Glutamatergic neuron (in vitro differentiated cells): Measurements from ENCODE around the gene POC5. TPM values are rescaled to one million over a fixed set of nuclear protein-coding genes. Genes with fewer than 3 reads are reported as not detected.
"Not testable (repeated sequence)": the region's sequence is repeated elsewhere in the genome, so short reads cannot be mapped to it uniquely, and the experiment has no call there.

Source experiments
- DNase-seq: peaks from one replicate; pipeline ENCODE4 v3.0.0; 2022
- H3K27ac Mint-ChIP-seq: one replicate; pipeline ENCODE4 v1.8.0; 2020; ENCODE audit warnings: mild to moderate bottlenecking, mixed read lengths, inconsistent platforms; ENCODE audit not compliant: unreplicated experiment
- H3K27me3 Mint-ChIP-seq: one replicate; pipeline ENCODE4 v1.8.0; 2020; ENCODE audit warnings: mild to moderate bottlenecking, moderate library complexity, mixed read lengths, inconsistent platforms; ENCODE audit not compliant: unreplicated experiment
- H3K36me3 Mint-ChIP-seq: one replicate; pipeline ENCODE4 v1.8.0; 2020; ENCODE audit warnings: mild to moderate bottlenecking, mixed read lengths, inconsistent platforms; ENCODE audit not compliant: unreplicated experiment
- H3K4me1 Mint-ChIP-seq: one replicate; pipeline ENCODE4 v1.8.0; 2020; ENCODE audit warnings: mild to moderate bottlenecking, low read depth, mixed read lengths, inconsistent platforms; ENCODE audit not compliant: unreplicated experiment
- H3K4me3 Mint-ChIP-seq: one replicate; pipeline ENCODE4 v1.8.0; 2020; ENCODE audit warnings: mild to moderate bottlenecking, mixed read lengths, inconsistent platforms; ENCODE audit not compliant: unreplicated experiment
- H3K9me3 Mint-ChIP-seq: one replicate; pipeline ENCODE4 v1.8.0; 2020; ENCODE audit warnings: mild to moderate bottlenecking, moderate library complexity, mixed read lengths, inconsistent platforms; ENCODE audit not compliant: unreplicated experiment
- total RNA-seq: library from RNA; stranded (reverse); fragmentation: NEBNext Ultra II Directional; extraction: Animal tissue kit (Norgen Biotek cat#: 25700); gene quantifications from one replicate; pipeline ENCODE4 v1.2.1, GENCODE V29; 2021; ENCODE audit not compliant: unreplicated experiment
- TF ChIP-seq, protein P1 (sequence below): fragments of 200-600 bp; sonication (generic); IDR thresholded peaks from one replicate; pipeline ENCODE4 v1.5.0; 2021; ENCODE audit not compliant: partially characterized antibody, unreplicated experiment

The POC5 gene
- total RNA-seq, 1 donor from 2014 or later, result 21.5 TPM

DNA sequence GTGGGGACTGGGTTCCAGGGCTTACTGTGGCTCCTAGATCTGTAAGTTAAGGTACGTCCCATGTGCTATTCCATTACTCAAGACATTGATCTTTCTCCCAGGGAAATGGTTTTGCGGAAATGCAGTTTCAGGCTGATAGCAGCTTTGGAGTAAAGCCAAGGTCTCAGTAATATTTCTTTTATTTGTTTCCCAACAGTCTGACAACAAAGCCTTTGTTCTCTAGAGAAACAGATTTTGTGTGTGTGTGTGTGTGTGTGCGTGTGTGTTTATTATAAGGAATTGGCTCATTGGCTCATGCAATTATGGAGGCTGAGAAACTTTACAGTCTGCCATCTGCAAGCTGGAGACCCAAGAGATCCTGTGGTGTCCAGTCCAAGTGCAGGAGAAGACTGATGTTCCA is 12.1 kb upstream of the POC5 start:
- Mint-ChIP-seq H3K36me3 (peaks cover 4% of the 10 kb centered on the region), H3K4me3 (no peak overlapping the region), H3K9me3 (no peaks in the 10 kb centered on the region), H3K4me1 (no peaks in the 10 kb centered on the region), H3K27me3 (peaks cover 3% of the 10 kb centered on the region), H3K27ac (no peak overlapping the region)
- DNase-seq, result no peak
- TF ChIP-seq, protein P1, sequence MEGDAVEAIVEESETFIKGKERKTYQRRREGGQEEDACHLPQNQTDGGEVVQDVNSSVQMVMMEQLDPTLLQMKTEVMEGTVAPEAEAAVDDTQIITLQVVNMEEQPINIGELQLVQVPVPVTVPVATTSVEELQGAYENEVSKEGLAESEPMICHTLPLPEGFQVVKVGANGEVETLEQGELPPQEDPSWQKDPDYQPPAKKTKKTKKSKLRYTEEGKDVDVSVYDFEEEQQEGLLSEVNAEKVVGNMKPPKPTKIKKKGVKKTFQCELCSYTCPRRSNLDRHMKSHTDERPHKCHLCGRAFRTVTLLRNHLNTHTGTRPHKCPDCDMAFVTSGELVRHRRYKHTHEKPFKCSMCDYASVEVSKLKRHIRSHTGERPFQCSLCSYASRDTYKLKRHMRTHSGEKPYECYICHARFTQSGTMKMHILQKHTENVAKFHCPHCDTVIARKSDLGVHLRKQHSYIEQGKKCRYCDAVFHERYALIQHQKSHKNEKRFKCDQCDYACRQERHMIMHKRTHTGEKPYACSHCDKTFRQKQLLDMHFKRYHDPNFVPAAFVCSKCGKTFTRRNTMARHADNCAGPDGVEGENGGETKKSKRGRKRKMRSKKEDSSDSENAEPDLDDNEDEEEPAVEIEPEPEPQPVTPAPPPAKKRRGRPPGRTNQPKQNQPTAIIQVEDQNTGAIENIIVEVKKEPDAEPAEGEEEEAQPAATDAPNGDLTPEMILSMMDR, result no peak

DNA sequence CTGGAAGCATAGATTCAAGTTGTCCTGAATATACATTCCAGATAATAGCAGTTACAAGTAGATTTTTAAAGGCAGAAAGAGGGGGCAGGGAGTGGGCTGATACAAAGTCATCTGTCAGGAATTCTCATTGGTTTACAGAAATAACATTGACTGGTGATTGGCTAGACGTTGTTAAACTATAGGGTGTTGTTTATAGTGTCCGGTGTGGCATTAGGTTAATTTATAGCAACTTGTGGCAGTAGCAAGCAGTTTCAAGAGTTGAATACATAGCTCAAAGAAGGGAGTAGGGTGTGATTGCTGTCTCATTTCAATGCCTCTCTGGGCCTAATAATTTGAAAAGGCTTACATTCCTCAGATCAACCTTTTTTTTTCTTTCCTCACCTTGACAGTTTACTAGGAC is 10.7 kb upstream of the POC5 start:
- TF ChIP-seq, protein P1, result no peak
- no peaks in the 10 kb centered on the region for H3K4me1 Mint-ChIP-seq

DNA sequence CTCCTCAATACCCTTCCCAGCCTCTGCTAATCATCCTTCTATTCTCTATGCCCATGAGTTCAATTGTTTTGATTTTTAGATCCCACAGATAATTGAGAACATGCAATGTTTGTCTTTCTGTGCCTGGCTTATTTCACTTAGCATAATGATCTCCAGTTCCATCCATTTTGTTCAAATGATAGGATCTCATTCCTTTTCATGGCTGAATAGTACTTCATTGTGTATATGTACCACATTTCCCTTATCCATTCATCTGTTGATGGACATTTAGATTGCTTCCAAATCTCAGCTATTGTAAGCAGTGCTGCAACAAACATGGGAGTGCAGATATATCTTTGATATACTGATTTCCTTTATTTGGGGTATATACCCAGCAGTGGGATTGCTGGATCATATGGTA is 9.0 kb upstream of the POC5 start:
- DNase-seq, H3K9me3 Mint-ChIP-seq, H3K27me3 Mint-ChIP-seq, H3K36me3 Mint-ChIP-seq, H3K4me3 Mint-ChIP-seq, H3K4me1 Mint-ChIP-seq, H3K27ac Mint-ChIP-seq: not testable (repeated sequence)

More for the DNA sequence above, 10.7 kb upstream of the POC5 start:
- no peaks in the 10 kb centered on the region for H3K9me3 Mint-ChIP-seq
- no peak for DNase-seq
- peaks cover 3% of the 10 kb centered on the region for H3K27me3 Mint-ChIP-seq
- peaks cover 4% of the 10 kb centered on the region for H3K36me3 Mint-ChIP-seq
- H3K4me3 Mint-ChIP-seq, result no peak overlapping the region
- no peak overlapping the region for H3K27ac Mint-ChIP-seq

DNA sequence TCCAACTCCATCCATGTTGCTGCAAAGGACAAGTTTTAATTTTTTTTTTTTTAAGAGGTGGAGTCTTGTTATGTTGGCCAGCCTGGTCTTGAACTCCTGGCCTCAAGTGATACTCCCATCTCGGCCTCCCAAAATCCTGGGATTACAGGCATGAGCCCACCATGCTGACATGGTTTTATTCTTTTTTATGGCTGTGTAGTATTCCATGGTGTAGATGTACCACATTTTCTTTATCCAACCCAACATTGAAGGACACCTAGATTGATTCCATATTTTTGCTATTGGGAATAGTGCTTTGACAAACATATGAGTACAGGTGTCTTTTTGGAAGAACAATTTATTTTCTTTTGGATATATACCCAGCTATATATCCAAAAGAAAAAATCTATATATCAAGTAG is 6.1 kb upstream of the POC5 start:
- H3K27ac Mint-ChIP-seq, result no peak overlapping the region
- peaks cover 4% of the 10 kb centered on the region for H3K27me3 Mint-ChIP-seq
- H3K4me3 Mint-ChIP-seq, result no peak overlapping the region
- no peaks in the 10 kb centered on the region for H3K4me1 Mint-ChIP-seq
- TF ChIP-seq, protein P1, result no peak
- no peak for DNase-seq
- H3K9me3 Mint-ChIP-seq, result no peaks in the 10 kb centered on the region
- H3K36me3 Mint-ChIP-seq, result no peaks in the 10 kb centered on the region

DNA sequence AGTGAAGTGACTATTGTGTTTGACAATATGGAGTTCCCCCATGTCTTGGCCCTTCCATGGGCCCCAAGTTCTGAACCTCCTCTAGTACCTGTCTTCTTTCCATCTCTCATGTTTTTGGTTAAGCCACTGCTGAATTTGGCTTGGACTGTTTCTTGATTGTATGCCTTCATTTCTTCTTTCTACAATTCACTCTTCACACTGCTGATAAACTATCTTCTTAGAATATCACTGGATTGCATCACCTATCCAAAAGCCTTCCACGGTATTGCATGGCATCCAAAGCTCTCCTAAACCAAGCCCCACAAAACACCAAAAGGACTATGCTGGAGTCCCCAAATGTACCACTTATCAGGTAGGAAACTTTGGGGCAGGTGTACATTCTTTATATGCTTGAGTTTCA is 4.3 kb upstream of the POC5 start:
- TF ChIP-seq, protein P1, result no peak
- no peak overlapping the region for H3K4me3 Mint-ChIP-seq
- H3K27ac Mint-ChIP-seq, result no peak overlapping the region
- H3K36me3 Mint-ChIP-seq, result no peaks in the 10 kb centered on the region
- H3K4me1 Mint-ChIP-seq, result no peaks in the 10 kb centered on the region
- H3K27me3 Mint-ChIP-seq, result peaks cover 4% of the 10 kb centered on the region
- no peak for DNase-seq
- peaks cover 1% of the 10 kb centered on the region for H3K9me3 Mint-ChIP-seq

DNA sequence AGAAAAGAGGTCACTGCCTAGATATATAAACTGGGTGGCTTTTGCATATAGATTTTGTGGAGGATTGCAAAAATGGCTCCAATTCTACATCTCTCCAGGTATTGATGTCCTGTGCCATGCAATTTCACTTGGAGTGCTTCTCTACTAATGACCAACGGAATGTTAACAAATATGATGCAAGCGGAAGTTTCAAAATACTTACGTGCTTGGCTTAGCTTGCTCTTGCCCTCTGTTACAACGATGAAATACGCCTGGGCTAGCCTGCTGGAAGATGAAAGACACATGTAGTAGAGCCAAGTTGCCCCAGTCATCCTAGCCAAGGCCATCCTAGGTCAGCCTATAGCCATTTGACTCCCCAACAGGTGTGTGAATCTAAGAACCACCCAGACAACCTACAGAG is 3.6 kb upstream of the POC5 start:
- TF ChIP-seq, protein P1, result no peak
- H3K36me3 Mint-ChIP-seq, result no peaks in the 10 kb centered on the region
- H3K27ac Mint-ChIP-seq, result no peak overlapping the region
- H3K27me3 Mint-ChIP-seq, result peaks cover 4% of the 10 kb centered on the region
- no peak overlapping the region for H3K4me3 Mint-ChIP-seq
- H3K9me3 Mint-ChIP-seq, result peaks cover 3% of the 10 kb centered on the region
- peaks cover 1% of the 10 kb centered on the region for H3K4me1 Mint-ChIP-seq
- DNase-seq, result no peak
